H1 (cell line): ENCODE data around the gene ZNF516. TPM values are rescaled to one million over a fixed set of nuclear protein-coding genes. Genes with fewer than 3 reads are reported as not detected.

Experiments
- CBX5 ChIP-seq: fragments of 300-800, 300-1000 bp; sonication (generic); IDR thresholded peaks from 2 replicates; pipeline ENCODE4 v1.7.1; 2016; ENCODE audit warnings: antibody characterized with exemption, low read length, low read depth
- E2F6 ChIP-seq: IDR thresholded peaks from 2 replicates; pipeline ENCODE4 v1.6.1; 2012; ENCODE audit warnings: inconsistent platforms
- POLR2AphosphoS5 ChIP-seq: IDR thresholded peaks from 2 replicates; pipeline ENCODE4 v1.6.1; 2011; ENCODE audit warnings: low read depth, low read length
- SAP30 ChIP-seq: fragments of 300-600 bp; sonication (generic); IDR thresholded peaks from 2 replicates; pipeline ENCODE4 v1.7.1; 2012; ENCODE audit warnings: low read length, moderate library complexity, mild to moderate bottlenecking, inconsistent platforms; ENCODE audit not compliant: insufficient read depth, insufficient replicate concordance
- SIN3A ChIP-seq, 2 experiments: IDR thresholded peaks in 1 of 2; conservative IDR thresholded peaks in 1 of 2; 2 replicates each; pipeline ENCODE4 v1.6.1; 2011 to 2012; ENCODE audit warnings: low read length in 2 of 2, improper control_type of control experiment in 1 of 2, low read depth in 1 of 2, mild to moderate bottlenecking in 1 of 2
- polyA plus RNA-seq, 7 experiments: library from polyadenylated mRNA; depleted of rRNA in 3 of 7; stranded (reverse) in 5 of 7; unstranded in 2 of 7; fragments of >200 nt in 5 of 7; fragments of 200-250 nt in 2 of 7; gene quantifications; 1 replicate in 5 of 7; 2 replicates in 1 of 7; 4 replicates in 1 of 7; pipeline versions ENCODE4 v1.2.1 to v1.2.3, GENCODE V29; 2011 to 2013; ENCODE audit warnings: missing spikeins in 2 of 7, mixed read lengths in 2 of 7
- total RNA-seq: library from RNA; stranded (reverse); fragmentation: NEBNext Ultra II Directional; extraction: Animal tissue kit (Norgen Biotek cat#: 25700); gene quantifications from 2 replicates; pipeline ENCODE4 v1.2.1, GENCODE V29; 2021

Gene ZNF516
- total and polyA plus RNA-seq, 2 of the 8 experiments (the other 6 are each of a cell fraction or from before 2014, with no cell fraction given): 7.3 to 17.0 TPM

- TF ChIP-seq CBX5: no peak
- no peak for TF ChIP-seq SAP30
- TF ChIP-seq POLR2AphosphoS5: no peak
- TF ChIP-seq E2F6: no peak
- TF ChIP-seq SIN3A (conservative IDR thresholded peaks at IDR 0.05 in 1 of 2, IDR thresholded peaks at IDR 0.05 in 1 of 2; ENCODE audit: low read depth in 1 of 2, low read length in 2 of 2): no peak
- TF ChIP-seq, all 59 proteins: peak for 0
Observed at GRCh38 chr18:76370686-76371085, 124.4 kb downstream of the ZNF516 start (continued).
